ENCODE data around the gene TSPAN3.

DNA sequence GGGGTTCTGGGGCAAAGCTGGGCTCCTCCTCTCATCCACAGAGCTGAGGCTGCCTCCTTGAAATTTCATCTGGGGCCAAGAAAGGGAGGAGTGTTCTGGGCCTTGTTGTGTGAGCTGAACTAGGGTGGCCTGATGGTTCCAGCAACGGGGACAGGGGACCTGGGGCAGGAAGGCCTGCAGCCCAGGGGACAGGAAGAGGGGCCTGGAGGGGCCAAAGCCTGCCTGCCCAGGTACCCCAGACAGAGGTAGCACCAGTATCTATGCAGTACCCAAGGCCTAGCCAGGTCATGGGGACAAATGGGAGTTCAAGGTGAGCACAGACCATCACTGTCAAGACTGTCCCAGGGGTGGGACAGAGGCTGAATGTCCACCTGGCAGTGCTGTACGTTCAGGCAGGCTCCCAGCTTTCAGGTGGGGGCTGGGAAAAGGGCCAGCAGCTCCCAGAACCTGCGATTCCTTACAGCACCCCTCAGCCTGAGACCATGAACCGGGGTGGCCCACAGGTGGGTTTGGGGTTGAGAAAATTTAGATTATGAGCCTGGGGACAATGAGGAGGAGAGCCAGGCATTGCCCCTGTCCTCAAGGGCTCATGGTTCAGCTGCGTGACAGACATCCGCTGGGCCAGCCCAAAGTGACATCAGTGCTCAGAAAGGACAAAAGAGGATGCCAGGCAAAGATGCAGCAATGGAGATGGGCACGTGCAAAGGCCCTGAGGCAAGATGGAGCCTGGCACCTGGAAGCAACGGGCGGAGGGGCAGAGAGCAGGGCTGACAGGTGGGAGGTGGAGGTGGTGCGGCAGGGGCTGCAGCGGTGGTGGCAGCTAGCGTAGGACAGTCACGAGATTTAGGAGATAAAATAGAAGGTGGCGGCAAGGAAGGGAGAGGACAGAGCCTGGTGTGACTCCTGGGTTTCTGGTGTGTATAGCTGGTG, 48.0 kb downstream of the TSPAN3 start:
- TF ChIP-seq, protein P1, sequence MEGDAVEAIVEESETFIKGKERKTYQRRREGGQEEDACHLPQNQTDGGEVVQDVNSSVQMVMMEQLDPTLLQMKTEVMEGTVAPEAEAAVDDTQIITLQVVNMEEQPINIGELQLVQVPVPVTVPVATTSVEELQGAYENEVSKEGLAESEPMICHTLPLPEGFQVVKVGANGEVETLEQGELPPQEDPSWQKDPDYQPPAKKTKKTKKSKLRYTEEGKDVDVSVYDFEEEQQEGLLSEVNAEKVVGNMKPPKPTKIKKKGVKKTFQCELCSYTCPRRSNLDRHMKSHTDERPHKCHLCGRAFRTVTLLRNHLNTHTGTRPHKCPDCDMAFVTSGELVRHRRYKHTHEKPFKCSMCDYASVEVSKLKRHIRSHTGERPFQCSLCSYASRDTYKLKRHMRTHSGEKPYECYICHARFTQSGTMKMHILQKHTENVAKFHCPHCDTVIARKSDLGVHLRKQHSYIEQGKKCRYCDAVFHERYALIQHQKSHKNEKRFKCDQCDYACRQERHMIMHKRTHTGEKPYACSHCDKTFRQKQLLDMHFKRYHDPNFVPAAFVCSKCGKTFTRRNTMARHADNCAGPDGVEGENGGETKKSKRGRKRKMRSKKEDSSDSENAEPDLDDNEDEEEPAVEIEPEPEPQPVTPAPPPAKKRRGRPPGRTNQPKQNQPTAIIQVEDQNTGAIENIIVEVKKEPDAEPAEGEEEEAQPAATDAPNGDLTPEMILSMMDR (IDR thresholded peaks at IDR 0.05; ENCODE audit: insufficient read depth, low read length, poor library complexity, severe bottlenecking) = no peak
- TF ChIP-seq EZH2phosphoT487 (conservative IDR thresholded peaks at IDR 0.05; ENCODE audit: low read length) = no peak
